ENCODE data around the gene TIMM10B. TPM values are rescaled to one million over a fixed set of nuclear protein-coding genes. Genes with fewer than 3 reads are reported as not detected.

Gene TIMM10B, protein sequence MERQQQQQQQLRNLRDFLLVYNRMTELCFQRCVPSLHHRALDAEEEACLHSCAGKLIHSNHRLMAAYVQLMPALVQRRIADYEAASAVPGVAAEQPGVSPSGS
- 17.3 and 34.3 TPM in 2 replicates for total RNA-seq

DNA sequence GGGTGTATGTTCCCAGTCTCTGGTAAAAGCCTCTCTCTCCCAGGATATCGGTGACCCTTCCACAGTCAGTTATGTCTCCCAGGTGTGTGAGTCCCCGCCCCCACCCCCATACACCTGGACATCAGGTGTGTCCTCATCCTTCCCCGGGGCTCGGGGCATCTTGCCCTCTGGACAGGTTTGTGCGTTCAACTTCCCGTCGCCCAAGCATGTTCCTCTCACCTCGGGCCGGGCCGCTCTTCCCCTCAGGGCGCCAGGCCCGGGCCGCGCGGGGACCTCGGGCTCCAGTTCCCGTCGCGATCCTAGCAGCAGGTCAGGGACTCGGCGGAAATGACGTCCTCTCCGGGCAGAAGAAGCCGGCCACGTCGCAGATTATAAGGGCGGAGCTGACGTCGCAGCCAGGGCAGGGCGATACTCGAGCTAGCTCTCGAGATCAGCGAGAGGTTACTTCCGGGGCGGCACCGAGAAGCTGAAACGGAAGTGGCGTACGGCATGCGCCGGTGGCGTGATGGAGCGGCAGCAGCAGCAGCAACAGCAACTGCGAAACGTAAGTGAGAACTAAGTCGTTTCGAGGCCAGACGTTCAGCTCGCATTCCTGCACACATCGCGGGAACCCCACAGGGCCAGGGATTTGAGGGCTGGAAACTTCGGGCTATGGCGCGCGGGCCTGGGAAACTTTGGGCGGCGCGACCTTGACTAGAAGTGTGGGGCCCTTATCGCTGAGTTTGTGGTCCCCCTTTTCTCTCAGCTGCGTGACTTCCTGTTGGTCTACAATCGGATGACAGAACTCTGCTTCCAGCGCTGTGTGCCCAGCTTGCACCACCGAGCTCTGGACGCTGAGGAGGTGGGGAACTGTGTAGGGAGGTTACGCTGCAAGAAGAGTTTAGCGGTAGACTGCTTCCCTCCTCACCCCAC, at the start of gene TIMM10B, which contains the start of gene ARFIP2:
Gene TIMM10B (plus strand): TSS at position 490 of the 912 bp plus-strand sequence. CDS start 16 bp downstream, at position 506.
Gene ARFIP2 (minus strand): TSS at position 320 of the 912 bp plus-strand sequence. CDS start 910 bp downstream, outside the sequence.

DNA sequence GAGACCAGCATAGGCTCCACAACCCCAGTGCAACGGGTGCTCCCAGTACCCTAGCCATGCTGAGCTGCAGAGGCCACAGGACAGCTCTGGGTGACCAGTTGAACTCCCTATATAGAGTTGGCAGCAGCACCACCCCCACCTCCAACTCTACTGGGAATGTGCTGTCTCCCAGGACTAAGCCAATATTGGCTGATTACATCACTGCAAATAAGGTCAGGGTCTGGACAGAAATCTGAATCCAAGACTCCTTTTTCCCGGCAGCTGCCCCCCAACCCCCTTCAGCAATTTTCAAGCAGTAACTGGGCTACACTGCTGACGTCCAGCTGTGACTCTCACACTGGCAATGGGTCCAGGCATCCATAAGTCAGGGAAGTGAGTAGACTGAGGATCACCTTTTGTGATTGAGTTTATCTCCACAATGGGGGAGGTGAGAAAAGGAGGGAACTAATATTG, 40.4 kb upstream of the TIMM10B start, which contains the start of gene HPX:
Gene HPX (minus strand): TSS at position 82 of the 453 bp plus-strand sequence. CDS start 24 bp downstream, at position 58.

DNA sequence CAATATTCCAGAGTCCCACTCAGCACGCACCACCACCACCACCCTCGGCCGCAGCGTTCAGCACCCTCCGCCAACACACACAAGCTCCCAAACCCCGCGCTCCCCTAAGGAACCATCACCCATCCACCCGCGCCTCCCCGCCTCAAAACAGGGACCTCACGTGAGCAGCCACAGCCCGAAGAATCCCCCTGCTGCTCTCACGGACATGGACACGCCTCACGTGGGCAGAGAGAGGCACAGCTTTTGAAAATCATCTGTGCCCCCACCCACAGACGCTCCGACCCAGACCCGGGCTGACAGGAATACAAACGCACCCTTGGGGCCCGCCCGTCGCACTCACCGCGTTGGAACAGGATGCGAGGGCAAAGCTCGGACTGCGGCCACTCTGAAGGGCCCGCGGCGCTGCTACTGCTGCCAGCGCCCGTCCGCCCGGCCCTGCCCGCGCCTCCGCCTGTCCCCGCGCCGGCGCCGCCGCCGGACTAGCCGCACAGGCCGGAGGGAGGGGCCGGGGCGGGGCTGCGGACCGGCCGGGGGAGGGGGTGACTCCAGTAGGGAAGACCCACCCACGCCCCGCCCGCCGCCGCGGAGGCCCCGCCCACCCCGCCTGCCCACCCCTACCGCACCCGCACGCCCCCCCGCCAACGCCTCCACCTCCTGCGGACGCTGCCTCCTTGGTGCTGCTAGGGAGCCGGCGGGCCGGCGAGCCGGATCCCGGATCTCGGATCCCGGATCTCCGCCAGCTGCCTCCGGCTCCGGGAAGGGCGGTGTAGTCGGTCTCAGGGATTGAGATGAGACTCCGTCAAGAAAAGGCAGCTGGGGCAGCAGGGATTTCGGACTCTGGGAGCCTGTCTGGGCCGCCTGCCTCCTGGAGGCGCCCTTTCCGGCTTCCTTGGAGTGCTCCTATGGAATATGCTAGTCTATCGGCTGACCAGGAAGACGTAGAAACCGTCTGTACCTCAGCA, 7.6 kb upstream of the TIMM10B start, which contains the start of gene TRIM3:
Gene TRIM3 (minus strand): TSS at position 491 of the 962 bp plus-strand sequence. CDS start 8,246 bp downstream, outside the sequence.

DNA sequence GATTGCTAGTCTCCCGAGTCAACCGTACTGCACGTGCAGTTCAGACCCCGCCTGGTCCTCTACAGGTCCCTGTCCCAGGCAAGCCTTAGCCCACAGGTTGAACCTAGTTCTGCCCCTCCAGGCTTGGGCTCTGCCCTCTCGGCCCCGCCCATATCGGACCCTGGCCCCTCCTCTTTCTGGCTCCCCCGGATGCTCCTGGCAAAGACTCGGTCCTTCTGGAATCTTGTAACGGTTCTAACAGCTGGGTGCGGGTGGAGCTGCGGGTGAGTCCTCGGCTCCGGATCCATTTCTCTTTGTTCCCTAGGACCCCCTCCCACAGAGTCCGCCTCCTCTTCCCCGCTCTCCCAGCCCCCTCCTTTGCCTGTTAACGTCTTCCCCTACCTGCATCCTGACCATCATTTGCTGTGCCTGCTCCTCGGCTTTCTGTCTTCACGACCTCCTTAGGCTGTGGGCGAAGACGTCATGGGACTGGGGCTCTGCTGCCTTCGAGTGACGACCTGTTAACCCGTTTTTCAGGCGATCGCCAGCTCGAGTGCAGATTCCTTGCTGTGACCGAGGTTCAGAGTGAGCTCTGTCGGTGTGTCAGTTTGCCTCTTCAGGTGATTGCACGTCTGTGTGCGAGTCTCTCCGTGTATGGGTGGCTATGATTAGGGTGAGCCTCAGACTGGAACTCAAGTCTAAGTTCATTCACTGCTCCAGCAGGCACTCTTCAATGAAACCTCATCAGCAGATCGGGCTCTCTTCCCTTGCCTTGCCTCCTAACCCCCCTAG, 16.0 kb downstream of the TIMM10B start, which contains the start of gene DNHD1:
Gene DNHD1 (plus strand): TSS at position 212 of the 771 bp plus-strand sequence. CDS start 936 bp downstream, outside the sequence.

Other genes with a start within 250 kb of the TIMM10B start
- gene FHIP1B, start 246.9 kb upstream of the TIMM10B start, total RNA-seq = 8.1 and 14.3 TPM in 2 replicates
- gene CNGA4, start 242.4 kb upstream of the TIMM10B start, total RNA-seq = not detected in 2 replicates
- not detected in 2 replicates for gene CCKBR, start 221.7 kb upstream of the TIMM10B start, total RNA-seq
- gene CAVIN3, start 161.0 kb upstream of the TIMM10B start, total RNA-seq = 318 and 495 TPM in 2 replicates
- gene SMPD1, start 91.0 kb upstream of the TIMM10B start, total RNA-seq = 58.9 and 73.5 TPM in 2 replicates
- gene APBB1, start 62.4 kb upstream of the TIMM10B start, total RNA-seq = 28.7 and 40.3 TPM in 2 replicates
- gene HPX, start 40.5 kb upstream of the TIMM10B start, total RNA-seq = 0.49 TPM in 1 of 2 replicates, not detected in the other
- gene TRIM3, start 7.6 kb upstream of the TIMM10B start, total RNA-seq = 14.4 and 18.6 TPM in 2 replicates
- 54.3 and 73.7 TPM in 2 replicates for gene ARFIP2, start 170 bp upstream of the TIMM10B start, total RNA-seq
- 1.9 and 2.2 TPM in 2 replicates for gene DNHD1, start 15.8 kb downstream of the TIMM10B start, total RNA-seq
- 7.4 and 23.3 TPM in 2 replicates for gene RRP8, start 122.1 kb downstream of the TIMM10B start, total RNA-seq
- 130 and 151 TPM in 2 replicates for gene ILK, start 122.3 kb downstream of the TIMM10B start, total RNA-seq
- 33.9 and 42.9 TPM in 2 replicates for gene TAF10, start 130.7 kb downstream of the TIMM10B start, total RNA-seq
- gene TPP1, start 137.9 kb downstream of the TIMM10B start, total RNA-seq = 55.4 and 57.9 TPM in 2 replicates
- 1.9 and 2.5 TPM in 2 replicates for gene DCHS1, start 174.3 kb downstream of the TIMM10B start, total RNA-seq
- gene MRPL17, start 201.8 kb downstream of the TIMM10B start, total RNA-seq = 36.6 and 44.0 TPM in 2 replicates